ENCODE data around the gene RAB40A.

- no peak for TF ChIP-seq POLR2A (IDR thresholded peaks at IDR 0.05; ENCODE audit: low read depth, low read length)
- TF ChIP-seq TAF1 (IDR thresholded peaks at IDR 0.05; ENCODE audit: low read depth, low read length): no peak
Measured at GRCh38 chrX:103464774-103465117, 54.5 kb downstream of the RAB40A start.

Measured in GM12891 (cell line).